NCI-H2227 (cell line): ENCODE results near the gene TEX38.
"Not testable (repeated sequence)": the region's sequence is repeated elsewhere in the genome, so short reads cannot be mapped to it uniquely, and the experiment has no call there.

Experiments used
- DNase-seq: peaks from one replicate; lab custom pipeline; 2025; ENCODE audit not compliant: unreplicated experiment; lab: John Stamatoyannopoulos, UW

Gene TEX38

DNA sequence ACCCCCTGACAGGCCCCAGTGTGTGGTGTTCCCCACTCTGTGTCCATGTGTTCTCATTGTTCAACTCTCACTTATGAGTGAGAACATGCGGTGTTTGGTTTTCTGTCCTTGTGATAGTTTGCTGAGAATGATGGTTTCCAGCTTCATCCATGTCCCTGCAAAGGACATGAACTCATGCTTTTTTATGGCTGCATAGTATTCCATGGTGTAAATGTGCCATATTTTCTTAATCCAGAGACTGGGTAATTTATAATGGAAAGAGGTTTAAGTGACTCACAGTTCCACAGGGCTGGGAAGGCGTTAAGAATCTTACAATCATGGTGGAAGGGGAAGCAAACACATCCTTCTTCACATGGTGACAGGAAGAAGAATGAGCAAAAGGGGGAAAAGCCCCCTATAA lies 17.0 kb upstream of the TEX38 start:
- not testable (repeated sequence) for DNase-seq

DNA sequence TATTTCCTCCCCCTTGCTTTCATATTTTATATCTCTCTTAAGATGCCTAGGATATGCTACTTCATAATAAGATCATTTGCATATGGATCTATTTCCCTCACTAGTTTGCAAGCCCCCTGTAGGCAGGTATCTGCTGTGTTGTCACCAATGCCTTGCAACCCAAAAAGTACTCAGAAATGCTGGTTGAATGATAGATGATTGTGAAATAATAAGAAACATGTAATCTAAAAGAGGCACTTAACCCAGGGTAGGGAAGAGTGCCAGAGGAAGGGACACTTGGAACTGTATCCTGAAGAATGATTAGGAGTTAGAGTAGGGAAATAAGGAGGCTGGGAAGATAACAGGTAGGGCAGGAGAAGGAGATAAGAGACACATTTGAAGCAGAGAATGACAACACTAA lies 15.8 kb upstream of the TEX38 start:
- DNase-seq, result no peak

DNA sequence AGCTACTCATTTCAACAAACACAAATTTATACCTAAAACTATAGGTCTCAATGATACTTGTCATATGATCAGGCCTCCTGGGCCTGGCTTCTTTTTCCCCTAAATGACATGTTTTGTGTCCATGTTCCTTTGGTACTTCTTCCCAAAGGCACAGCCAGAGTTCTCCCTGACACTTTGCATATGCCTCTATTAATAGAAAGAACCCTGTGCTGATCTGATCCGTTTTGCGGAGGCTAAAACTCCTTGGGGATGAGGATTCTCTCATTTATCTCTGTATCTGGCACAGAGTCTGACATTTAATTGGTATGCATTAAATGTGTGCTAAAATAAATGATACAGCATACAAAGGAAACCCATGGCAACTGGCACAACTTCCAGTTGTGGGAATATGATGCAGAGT lies 15.0 kb upstream of the TEX38 start:
- no peak for DNase-seq

DNA sequence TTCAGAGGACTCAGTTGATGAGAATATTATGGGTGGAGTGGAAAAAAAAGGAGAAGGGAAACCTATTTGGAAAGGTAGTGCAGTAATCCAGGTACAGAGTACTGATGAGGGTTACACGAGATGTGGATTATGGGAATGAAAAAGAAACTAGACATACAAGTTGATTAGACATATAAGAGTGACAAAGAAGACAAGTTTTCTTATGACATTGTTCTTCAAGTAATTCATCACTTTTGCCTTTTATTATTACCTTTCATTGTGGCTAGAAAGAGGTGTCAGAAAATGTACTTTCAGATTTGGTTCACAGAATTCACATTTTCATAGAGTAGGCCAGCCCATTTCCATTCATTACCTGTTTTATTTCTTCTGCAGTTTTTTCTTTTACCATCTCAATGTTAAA lies 13.9 kb upstream of the TEX38 start:
- no peak for DNase-seq

DNA sequence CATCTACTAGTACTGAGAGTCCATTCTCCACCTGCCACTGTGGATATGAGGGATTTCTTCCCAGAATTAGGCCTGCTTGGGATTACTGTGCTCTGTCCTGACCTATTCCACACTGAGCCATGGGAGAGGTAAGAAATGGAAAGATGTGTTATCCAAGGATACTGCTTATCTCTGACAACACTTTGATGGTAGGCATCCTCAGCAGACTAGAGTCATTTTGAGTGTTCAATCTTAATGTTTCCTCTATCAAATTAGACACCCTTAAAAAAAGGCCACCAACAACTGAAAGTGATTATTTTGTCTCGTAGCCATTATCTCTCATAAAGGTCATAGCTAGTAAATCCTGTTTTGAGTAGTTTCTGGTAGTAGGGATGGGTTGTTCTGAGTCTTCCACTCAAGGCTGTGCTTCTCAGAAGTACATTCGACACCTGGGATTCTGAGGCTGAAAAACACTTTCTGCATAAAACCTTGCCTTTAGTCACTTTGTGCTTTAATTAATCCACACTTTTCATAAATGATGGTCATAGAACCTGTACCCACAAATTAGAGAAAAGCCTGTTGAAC lies 12.3 kb upstream of the TEX38 start:
- DNase-seq, result no peak

DNA sequence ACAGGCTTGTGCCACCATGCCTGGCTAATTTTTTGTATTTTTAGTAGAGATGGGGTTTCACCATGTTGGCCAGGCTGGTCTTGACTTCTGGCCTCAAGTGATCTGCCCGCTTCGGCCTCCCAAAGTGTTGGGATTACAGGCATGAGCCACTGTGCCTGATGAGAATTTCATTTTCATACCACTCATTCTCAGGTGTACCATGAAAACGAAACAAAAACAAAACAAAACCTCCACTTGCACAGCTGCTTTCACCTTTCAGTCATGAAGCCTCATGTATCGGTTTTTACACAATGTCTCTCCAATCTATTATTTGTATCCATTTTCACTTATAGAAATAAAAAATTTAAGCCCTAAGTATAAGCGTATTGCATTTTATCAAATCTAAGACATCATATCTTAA lies 11.5 kb upstream of the TEX38 start:
- DNase-seq, result not testable (repeated sequence)

DNA sequence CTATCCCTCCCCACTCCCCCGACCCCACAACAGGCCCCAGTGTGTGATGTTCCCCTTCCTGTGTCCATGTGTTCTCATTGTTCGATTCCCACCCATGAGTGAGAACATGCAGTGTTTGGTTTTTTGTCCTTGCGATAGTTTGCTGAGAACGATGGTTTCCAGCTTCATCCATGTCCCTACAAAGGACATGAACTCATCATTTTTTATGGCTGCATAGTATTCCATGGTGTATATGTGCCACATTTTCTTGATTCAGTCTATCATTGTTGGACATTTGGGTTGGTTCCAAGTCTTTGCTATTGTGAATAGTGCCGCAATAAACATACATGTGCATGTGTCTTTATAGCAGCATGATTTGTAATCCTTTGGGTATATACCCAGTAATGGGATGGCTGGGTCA lies 8.7 kb upstream of the TEX38 start:
- not testable (repeated sequence) for DNase-seq

DNA sequence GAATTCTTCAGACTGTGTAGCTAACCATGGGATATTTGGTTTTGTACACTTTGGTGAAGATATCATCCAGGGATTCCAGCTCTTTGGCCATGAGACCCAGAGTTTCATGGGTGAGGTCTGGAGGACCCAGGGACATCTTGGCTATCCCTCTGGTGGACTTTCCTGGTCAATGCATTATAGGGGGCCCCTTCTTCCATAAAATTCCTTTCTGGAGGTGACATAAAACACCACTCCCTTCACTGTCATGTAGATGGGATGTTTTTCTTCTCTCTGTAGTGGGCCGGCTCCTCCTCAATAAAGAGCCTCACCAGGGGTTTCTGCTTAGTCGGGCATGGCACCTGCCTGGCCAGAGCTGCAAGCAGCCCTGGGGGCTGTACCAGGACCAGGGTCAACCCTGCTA lies 5.7 kb upstream of the TEX38 start:
- no peak for DNase-seq

DNA sequence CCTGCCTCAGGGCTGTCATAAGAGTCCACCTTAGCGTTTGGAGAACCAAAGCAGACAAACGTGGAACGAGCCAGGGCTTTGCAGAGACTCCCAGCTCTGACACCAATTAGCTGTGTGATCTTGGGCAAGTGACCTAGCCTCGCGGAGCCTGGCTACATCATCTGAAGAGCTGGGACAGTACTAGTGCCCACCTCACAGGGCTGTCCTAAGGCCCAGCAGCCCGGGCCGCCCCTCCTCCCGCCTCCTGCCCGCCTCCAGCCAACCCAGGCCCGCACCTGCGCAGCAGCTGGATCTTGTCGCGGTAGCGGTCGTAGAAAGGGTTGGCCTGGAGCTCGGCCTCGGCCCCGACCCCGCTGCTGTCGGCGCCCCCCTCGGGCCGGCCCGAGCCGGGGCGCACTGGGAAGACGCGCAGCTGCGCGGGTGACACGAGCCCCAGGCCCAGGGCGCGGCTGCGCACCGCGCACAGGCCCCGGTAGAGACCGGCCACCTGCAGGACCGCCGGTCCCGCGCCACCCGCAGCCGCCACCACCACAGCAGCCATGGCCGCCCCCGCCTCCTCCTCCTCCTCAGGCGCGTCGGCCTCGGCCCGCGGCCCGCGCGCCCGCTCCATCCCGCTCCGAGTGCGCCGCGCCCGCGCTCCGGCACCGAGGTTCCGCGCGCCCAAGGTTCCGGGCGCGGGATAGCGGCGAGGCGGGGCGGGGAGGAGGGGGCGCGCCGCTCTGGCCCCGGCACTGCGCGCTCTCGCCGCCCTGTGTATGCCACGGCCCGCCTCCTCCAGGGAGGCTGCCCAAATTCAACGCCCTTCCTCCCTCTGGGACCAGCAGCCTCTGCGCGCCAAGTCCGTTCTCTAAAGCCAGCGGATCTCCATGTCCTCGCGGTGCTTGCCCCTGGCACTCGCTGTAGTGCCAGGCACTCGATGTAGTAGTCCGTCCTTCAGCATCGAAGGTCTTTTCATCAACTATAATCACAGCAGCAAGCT lies 3.6 kb upstream of the TEX38 start, which contains the start of gene ATPAF1:
Gene ATPAF1, minus strand, starts transcription at position 583 of the 979 bp plus-strand sequence. Its CDS starts 42 bp downstream, at position 541.
- DNase-seq, result peak; percentile 89

DNA sequence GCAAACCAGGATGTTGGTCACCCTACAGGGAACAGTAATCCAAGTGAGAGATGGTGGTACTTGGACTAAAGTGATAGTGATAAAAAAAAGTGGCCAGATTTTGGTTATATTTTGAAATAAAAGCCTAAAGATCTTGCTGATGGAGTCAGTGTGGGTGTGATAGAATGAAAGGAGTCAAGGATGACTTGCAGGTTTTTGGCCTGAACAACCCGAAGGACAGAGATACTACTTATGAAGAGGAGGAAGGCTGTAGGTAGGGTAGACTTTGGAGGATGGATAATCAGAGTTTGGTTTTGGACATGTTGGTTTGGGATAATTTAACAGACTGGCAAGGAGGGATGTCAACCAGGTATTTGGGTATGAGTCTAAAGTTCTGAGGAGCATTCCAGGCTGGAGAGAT lies 1.5 kb upstream of the TEX38 start:
- no peak for DNase-seq

DNA sequence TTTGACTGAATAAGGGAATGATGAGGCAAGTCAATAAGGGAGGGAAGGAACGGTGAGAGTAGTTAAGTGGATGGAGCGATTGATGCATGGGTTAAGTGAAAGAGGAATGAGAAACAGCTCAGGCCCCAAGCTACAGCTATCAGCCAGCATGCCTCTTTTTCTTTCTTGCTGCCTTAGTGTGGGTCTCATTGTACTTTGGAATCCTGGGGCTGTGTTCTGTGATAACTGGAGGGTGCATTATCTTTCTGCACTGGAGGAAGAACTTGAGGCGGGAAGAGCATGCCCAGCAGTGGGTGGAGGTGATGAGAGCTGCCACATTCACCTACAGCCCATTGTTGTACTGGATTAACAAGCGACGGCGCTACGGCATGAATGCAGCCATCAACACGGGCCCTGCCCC lies 1.0 kb downstream of the TEX38 start:
- DNase-seq, result no peak

DNA sequence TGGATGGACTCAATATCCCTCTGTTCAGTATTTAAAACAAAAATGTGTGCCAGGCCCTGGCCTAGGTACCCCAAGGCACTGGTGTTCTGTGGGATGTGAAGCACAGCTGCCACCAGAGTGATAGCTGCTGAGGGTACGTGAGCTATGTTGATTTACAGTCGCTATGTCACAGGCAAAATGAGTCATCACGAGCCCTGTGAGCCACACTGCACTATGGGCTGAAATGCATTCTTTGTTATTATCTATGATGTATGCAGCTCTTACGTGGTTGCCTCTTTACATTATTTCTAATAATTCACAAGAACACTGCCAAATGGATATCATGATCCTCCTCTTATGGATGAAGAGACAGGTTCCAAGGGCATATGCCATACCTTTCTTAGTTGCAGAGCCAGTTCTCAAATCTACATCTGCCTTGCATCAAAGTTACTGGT lies 2.1 kb downstream of the TEX38 start:
- no peak for DNase-seq

DNA sequence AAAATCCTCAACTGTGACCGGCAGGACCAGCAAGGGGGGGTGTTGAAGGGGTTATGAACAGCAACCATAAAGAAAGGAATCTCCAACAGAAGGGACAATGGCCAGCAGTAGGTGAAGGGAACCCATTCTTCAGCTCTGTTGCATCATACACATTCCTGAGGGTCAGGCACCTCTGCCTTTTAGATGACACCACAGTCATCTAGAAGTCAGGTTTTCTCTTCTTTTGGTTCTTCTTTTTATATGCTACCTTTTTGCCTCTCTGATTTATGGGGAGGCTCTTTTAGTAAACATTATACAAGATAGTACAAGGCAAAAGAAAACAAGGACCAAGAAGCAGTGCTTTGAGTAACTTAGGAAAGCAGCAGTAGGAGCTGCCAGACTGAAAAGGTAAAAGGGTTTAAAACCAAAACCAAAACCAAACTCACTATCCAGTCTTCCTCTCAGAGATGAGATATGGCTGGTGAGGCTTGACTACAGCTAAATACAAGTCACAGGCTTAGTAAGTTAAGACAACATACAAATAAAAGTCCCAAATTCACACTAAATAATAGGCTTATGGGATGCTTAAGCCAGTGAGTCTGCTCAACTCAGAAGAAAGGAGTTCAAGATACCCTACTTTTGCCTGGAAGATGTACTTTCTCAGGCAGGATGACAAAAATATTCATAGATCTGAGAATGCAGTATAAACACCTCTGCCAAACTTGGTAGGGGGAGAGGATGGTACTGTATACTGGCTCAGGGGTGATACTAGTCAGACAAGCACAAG lies 4.1 kb downstream of the TEX38 start:
- no peak for DNase-seq

DNA sequence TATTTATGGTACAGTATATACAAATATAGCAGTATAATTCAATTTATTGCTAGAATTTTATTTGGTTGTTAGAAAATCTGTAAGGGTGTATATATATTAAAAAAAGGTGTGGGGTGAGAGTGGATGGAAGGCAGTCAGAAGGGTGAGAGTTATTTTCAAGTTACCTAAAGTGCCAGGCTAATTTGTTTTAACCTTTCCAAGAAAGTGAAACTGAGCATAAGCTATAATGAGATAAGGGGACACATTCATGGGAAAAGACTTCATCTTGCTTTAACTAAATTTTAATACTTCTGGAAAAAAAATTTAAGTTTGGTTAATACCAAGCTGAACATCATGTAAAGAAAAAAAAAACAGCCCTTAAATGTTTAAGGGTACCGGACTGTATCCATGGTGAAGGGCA lies 4.9 kb downstream of the TEX38 start:
- no peak for DNase-seq

DNA sequence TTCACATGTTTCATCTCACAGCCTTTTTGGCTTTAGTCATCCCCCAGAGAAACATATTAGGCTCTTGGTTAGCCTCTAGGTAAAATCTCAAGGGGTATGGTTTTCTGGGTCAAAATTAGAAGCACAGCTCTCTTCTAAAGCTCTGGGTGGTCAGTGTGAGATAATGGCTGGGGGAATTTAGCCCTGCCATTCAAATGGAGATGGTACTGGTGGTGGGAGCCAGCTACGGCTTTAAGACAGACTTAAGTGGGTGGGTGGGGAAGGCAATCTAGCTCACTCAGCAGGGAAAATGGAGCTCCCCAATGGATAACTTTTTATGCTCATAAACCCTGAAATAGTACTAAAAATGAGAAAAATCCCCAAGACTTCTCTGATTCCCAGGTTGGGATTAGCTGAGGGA lies 5.7 kb downstream of the TEX38 start:
- no peak for DNase-seq

DNA sequence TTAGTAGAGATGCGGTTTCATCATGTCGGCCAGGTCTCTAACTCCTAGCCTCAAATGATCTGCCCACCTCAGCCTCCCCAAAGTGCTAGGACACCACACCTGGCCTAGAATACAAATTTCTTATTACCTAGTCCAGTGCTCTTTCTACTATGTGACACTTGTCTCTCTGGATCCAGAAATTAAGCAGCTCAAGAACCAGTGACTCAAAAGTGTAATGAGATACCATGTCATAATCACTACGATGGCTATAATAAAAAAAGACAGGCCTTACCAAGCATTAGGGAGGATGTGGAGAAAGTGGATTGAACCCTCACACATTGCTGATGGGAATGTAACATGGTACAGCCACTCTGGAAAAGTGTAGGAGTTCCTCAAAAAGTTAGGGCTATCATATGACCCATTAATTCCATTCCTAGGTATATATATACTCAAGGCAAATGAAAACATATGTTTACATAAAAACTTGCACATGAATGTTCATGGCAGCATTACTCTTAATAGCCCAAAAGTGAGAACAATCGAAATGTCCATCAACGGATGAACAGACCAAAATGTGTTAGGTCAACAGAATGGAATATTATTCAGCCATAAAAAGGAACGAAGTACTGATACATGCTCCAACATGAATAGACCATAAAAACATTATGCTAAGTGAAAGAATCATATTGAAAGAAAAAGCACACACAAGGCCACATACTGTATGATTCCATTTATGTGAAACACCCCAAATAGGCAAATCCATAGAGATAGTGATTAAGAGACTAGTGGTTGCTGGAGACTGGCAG lies 8.3 kb downstream of the TEX38 start:
- no peak for DNase-seq

DNA sequence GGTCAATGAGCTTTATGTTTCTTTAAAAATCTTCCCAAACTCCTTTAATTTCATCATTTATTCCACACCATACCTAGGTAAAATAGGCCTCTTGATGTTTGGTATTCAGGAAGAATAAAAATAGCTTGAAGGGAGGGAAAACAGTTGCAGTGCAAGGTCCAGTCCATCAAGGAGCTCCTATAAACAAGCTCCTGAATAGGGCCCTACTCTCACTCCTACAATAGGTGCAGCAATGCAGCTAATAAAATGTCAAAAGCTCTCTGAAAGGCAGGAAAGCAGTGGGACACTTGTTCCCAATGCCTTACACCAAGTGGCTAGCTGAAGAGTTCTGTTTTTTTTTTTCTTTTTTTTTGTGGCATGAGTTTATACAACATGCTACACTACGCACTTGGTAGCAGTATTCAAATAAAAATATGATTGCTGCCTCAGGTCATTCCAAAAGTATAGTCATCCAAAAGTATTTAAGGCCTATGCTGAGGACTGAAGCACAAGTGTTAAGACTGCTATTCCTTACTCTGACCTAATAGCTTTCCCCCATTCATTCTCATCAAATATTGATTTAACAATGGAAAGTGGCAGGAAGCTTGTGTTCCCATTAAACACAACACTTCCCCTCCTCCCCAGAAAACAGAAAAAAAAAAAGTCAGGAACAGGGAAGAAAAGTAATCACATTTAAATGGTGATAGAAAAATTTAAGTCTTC lies 9.8 kb downstream of the TEX38 start:
- no peak for DNase-seq

DNA sequence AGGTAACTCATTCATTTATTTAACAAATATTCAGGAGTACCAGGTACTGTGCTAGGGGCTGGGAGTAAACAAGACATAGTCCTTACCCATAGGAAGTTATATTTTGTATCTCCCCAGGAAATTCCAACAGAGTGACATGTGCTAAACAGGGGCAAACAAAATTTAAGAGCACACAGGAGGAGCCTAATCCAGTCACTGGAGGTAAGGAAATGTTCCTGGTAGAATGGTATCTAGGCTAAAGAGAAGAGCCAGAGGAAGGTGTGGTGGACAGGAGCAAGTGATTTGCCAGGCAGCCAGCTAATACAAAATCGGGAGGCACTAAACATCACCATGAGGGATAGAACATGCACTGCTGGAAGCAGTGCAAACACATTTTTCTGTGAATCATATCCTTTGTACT lies 10.4 kb downstream of the TEX38 start:
- no peak for DNase-seq

DNA sequence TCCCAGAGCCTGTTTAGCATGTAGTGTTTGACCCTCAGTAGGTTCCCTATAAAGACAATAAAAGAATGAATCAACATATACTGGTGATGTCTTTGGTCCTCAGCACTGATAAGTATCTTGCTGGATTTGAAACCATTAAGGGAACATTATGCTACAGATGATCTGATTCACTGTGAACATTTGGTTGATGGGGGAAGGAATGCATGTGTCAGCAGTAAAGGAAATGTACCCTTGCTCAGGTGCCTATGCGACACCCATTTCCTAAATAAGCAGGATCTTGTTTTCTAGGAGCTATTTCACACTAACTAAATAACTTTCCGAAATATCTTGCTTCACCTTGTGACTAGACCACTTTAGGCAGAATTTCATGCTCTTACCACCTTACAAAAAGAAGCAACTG lies 13.0 kb downstream of the TEX38 start:
- no peak for DNase-seq

DNA sequence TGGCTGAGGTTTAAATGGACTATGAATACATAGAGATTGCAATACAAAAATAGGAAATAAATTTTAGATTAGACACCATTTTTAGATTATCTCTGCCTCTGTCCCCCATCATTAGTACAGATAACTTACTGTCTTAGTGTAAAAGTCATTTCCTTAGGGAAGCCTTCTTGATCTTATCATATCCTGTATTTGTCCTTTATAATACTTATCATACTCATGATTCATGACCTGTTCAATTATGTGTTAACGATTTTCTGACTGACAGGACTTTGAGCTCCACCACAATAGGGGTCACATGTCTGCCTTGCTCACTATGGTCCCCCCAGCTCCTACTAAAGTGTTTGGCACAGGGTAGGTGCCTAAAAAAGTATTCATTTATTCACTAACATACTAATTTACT lies 14.6 kb downstream of the TEX38 start:
- DNase-seq, result no peak
